SK-N-SH treated with all-trans-retinoic acid at 6 μM for 48 hours (cell line): ENCODE measurements around the gene SMC1B.

Source experiments
- PPARA ChIP-seq: fragments of 250-450 bp; sonication (Bioruptor Pico); IDR thresholded peaks from 2 replicates; pipeline ENCODE4 v1.5.0; 2020; ENCODE audit warnings: mild to moderate bottlenecking, borderline replicate concordance
- TF ChIP-seq, protein P1 (sequence below): fragments of 250-450 bp; sonication (Bioruptor Pico); IDR thresholded peaks from 2 replicates; pipeline ENCODE4 v1.8.0; 2020; ENCODE audit warnings: mild to moderate bottlenecking, moderate library complexity, borderline replicate concordance

- TF ChIP-seq, protein P1, sequence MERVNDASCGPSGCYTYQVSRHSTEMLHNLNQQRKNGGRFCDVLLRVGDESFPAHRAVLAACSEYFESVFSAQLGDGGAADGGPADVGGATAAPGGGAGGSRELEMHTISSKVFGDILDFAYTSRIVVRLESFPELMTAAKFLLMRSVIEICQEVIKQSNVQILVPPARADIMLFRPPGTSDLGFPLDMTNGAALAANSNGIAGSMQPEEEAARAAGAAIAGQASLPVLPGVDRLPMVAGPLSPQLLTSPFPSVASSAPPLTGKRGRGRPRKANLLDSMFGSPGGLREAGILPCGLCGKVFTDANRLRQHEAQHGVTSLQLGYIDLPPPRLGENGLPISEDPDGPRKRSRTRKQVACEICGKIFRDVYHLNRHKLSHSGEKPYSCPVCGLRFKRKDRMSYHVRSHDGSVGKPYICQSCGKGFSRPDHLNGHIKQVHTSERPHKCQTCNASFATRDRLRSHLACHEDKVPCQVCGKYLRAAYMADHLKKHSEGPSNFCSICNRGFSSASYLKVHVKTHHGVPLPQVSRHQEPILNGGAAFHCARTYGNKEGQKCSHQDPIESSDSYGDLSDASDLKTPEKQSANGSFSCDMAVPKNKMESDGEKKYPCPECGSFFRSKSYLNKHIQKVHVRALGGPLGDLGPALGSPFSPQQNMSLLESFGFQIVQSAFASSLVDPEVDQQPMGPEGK (CRISPR knock-in tag) = no peak
- no peak for TF ChIP-seq PPARA (CRISPR knock-in tag)
These were observed at the start of gene SMC1B, which contains the start of gene RIBC2 for GRCh38 chr22:45413368-45414211.
